Body of pancreas (tissue), 4 donors: Measurements from ENCODE around the gene ATXN1. TPM values are rescaled to one million over a fixed set of nuclear protein-coding genes. Genes with fewer than 3 reads are reported as not detected.

Source experiments
- ATAC-seq: fragments of 150-250 bp; one replicate; pipeline ENCODE4 v1.9.1; 2016
- DNase-seq, 4 donors: peaks; one replicate each; pipeline ENCODE4 v3.0.0-alpha.2; 2019
- H3K27ac ChIP-seq, 4 donors: fragments of 200-600 bp; sonication (generic); 1 replicate in 3 of 4; 2 replicates in 1 of 4; pipeline versions ENCODE4 v1.5.1 to v1.6.1; 2016 to 2019; ENCODE audit warnings: mild to moderate bottlenecking in 1 of 4, mixed read lengths in 1 of 4, moderate library complexity in 1 of 4
- H3K27me3 ChIP-seq, 2 donors: fragments of 200-600 bp; sonication (generic); one replicate each; pipeline ENCODE4 v1.6.0; 2016; ENCODE audit warnings: mild to moderate bottlenecking in 1 of 2
- H3K36me3 ChIP-seq, 2 donors: fragments of 200-600 bp; sonication (generic); replicated peaks in 1 of 2; 2 replicates each; pipeline ENCODE4 v1.5.1; 2016; ENCODE audit warnings: low read depth in 2 of 2; ENCODE audit not compliant: insufficient read depth in 1 of 2
- H3K4me1 ChIP-seq: fragments of 200-600 bp; sonication (generic); one replicate; pipeline ENCODE4 v1.6.0; 2016
- H3K4me3 ChIP-seq, 2 donors: fragments of 200-600 bp; sonication (generic); 1 replicate in 1 of 2; 2 replicates in 1 of 2; pipeline ENCODE4 v1.5.1; 2016 to 2019
- H3K9me3 ChIP-seq, 3 donors: fragments of 200-600 bp; sonication (generic); 1 replicate in 2 of 3; 2 replicates in 1 of 3; pipeline ENCODE4 v1.5.1; 2016
- CTCF ChIP-seq, 7 experiments: fragments of 450-650 bp in 4 of 7; fragments of 200-600 bp in 3 of 7; sonication (generic) in 3 of 7; IDR thresholded peaks; one replicate each; pipeline ENCODE4 v1.5.1; 2016 to 2019; ENCODE audit warnings: antibody characterized with exemption in 7 of 7
- POLR2A ChIP-seq, 3 donors: fragments of 450-650 bp; IDR thresholded peaks; one replicate each; pipeline ENCODE4 v1.6.1; 2016; ENCODE audit warnings: antibody characterized with exemption in 3 of 3, mild to moderate bottlenecking in 2 of 3
- WGBS, 2 donors: methylation state at CpG; one replicate each; pipeline ENCODE4 v1.1.5; 2017; 5-methylcytosine and 5-hydroxymethylcytosine counted together
- intact Hi-C: fragments of 100-400 bp; cut with DNase I; formaldehyde crosslinking; loops from one replicate; pipeline ENCODE4 v1.15.1; 2023
- total RNA-seq, 2 donors: library from RNA; depleted of rRNA; stranded (reverse); fragments of >200 nt; gene quantifications; one replicate each; pipeline ENCODE4 v1.1.0, GENCODE V29; 2016

ATXN1 gene
- total RNA-seq, 2 donors from 2014 or later, result 24.6 to 24.7 TPM

GRCh38 chr6:16358531-16359138 is 402.6 kb downstream of the ATXN1 start:
- 78 to 87% methylated on average over 8 to 18 of the region's 18 CpGs for WGBS, 2 donors
- TF ChIP-seq CTCF (IDR thresholded peaks at IDR 0.05) (no peak), POLR2A (IDR thresholded peaks at IDR 0.05) (no peak)
- DNase-seq (no peak), ATAC-seq (no peak)
- Histone ChIP-seq H3K27me3 (no peaks in the 10 kb centered on the region), H3K4me1 (no peaks in the 10 kb centered on the region), H3K9me3 (no peaks in the 10 kb centered on the region), H3K4me3 (no peak overlapping the region), H3K27ac (no peak overlapping the region), H3K36me3 (no peaks in the 10 kb centered on the region)
- intact Hi-C loops, result no loop called here

GRCh38 chr6:16355699-16356446 is 405.4 kb downstream of the ATXN1 start:
- Histone ChIP-seq H3K4me1 (no peaks in the 10 kb centered on the region), H3K36me3 (no peaks in the 10 kb centered on the region), H3K27ac (no peak overlapping the region), H3K4me3 (no peak overlapping the region), H3K9me3 (no peaks in the 10 kb centered on the region), H3K27me3 (no peaks in the 10 kb centered on the region)
- no peak for ATAC-seq
- WGBS, 2 donors, result 90 to 92% methylated on average over 16 of the region's 16 CpGs
- DNase-seq, result no peak
- TF ChIP-seq POLR2A (IDR thresholded peaks at IDR 0.05) (no peak), CTCF (IDR thresholded peaks at IDR 0.05) (no peak)
- intact Hi-C loops, result no loop called here

- intact Hi-C loops, result no loop called here
- 97 to 98% methylated on average over 9 of the region's 9 CpGs for WGBS, 2 donors
- DNase-seq, result no peak
- no peak for ATAC-seq
- no peak overlapping the region for H3K4me3 ChIP-seq
- H3K4me1 ChIP-seq, result no peaks in the 10 kb centered on the region
- H3K27ac ChIP-seq, result no peak overlapping the region
- TF ChIP-seq CTCF (IDR thresholded peaks at IDR 0.05) (no peak), POLR2A (IDR thresholded peaks at IDR 0.05) (no peak)
- no peaks in the 10 kb centered on the region for H3K36me3 ChIP-seq
- no peaks in the 10 kb centered on the region for H3K9me3 ChIP-seq
- H3K27me3 ChIP-seq, result no peaks in the 10 kb centered on the region
Measured at GRCh38 chr6:16355238-16355637, 406.0 kb downstream of the ATXN1 start.

- no peaks in the 10 kb centered on the region for H3K9me3 ChIP-seq
- H3K36me3 ChIP-seq, result no peaks in the 10 kb centered on the region
- intact Hi-C loops, result no loop called here
- H3K4me1 ChIP-seq, result no peaks in the 10 kb centered on the region
- WGBS, 2 donors, result 82 to 100% methylated on average over 1 of the region's 1 CpG
- no peak for ATAC-seq
- no peak overlapping the region for H3K4me3 ChIP-seq
- H3K27ac ChIP-seq, result no peak overlapping the region
- no peaks in the 10 kb centered on the region for H3K27me3 ChIP-seq
- DNase-seq, result no peak
- TF ChIP-seq CTCF (IDR thresholded peaks at IDR 0.05), result no peak
- no peak for TF ChIP-seq POLR2A (IDR thresholded peaks at IDR 0.05)
Measured at GRCh38 chr6:16354692-16355091, 406.6 kb downstream of the ATXN1 start.
